CD14-positive monocyte (primary cell): ENCODE results near the gene SCGB1D2. TPM values are rescaled to one million over a fixed set of nuclear protein-coding genes. Genes with fewer than 3 reads are reported as not detected.

Source experiments
- DNase-seq, 3 donors: peaks; one replicate each; pipeline ENCODE4 v3.0.0-alpha.2; 2011 to 2022
- H2AFZ ChIP-seq: 2 replicates; pipeline ENCODE4 v1.6.0; 2012; ENCODE audit warnings: mild to moderate bottlenecking, low read depth, low read length, inconsistent platforms; ENCODE audit not compliant: insufficient read depth, poor library complexity, severe bottlenecking
- H3K27ac ChIP-seq, 2 donors: 1 replicate in 1 of 2; 2 replicates in 1 of 2; pipeline ENCODE4 v1.5.1; 2012 to 2013; ENCODE audit warnings: low read length in 2 of 2, control low read depth in 1 of 2, inconsistent platforms in 1 of 2, low read depth in 1 of 2, mild to moderate bottlenecking in 1 of 2
- H3K27me3 ChIP-seq, 2 donors: one replicate each; pipeline versions ENCODE4 v1.6.0 to v1.6.1; 2011 to 2013; ENCODE audit warnings: low read length in 2 of 2; ENCODE audit not compliant: control insufficient read depth in 2 of 2, insufficient read depth in 2 of 2
- H3K36me3 ChIP-seq, 2 donors: replicated peaks in 1 of 2; 1 replicate in 1 of 2; 2 replicates in 1 of 2; pipeline versions ENCODE4 v1.5.1 to v1.6.1; 2012 to 2013; ENCODE audit warnings: low read length in 2 of 2, control low read depth in 1 of 2, inconsistent platforms in 1 of 2, mild to moderate bottlenecking in 1 of 2; ENCODE audit not compliant: insufficient read depth in 2 of 2, control insufficient read depth in 1 of 2
- H3K4me1 ChIP-seq, 2 donors: 1 replicate in 1 of 2; 2 replicates in 1 of 2; pipeline versions ENCODE4 v1.5.1 to v1.6.1; 2012 to 2013; ENCODE audit warnings: low read length in 2 of 2, control low read depth in 1 of 2, inconsistent platforms in 1 of 2, mild to moderate bottlenecking in 1 of 2, moderate library complexity in 1 of 2; ENCODE audit not compliant: insufficient read depth in 2 of 2, control insufficient read depth in 1 of 2
- H3K4me2 ChIP-seq: replicated peaks from 2 replicates; pipeline ENCODE3; 2012; ENCODE audit warnings: low read length, moderate library complexity, mild to moderate bottlenecking; ENCODE audit not compliant: poor library complexity, severe bottlenecking; ENCODE audit errors: extremely low read depth
- H3K4me3 ChIP-seq, 3 experiments: fragments of 200-600 bp in 1 of 3; sonication (generic) in 1 of 3; replicated peaks in 1 of 3; 1 replicate in 2 of 3; 2 replicates in 1 of 3; pipeline ENCODE4 v1.5.1; 2011 to 2013; ENCODE audit warnings: low read length in 3 of 3, mild to moderate bottlenecking in 3 of 3, control low read depth in 2 of 3, low read depth in 2 of 3, inconsistent platforms in 1 of 3, moderate library complexity in 1 of 3
- H3K79me2 ChIP-seq: 2 replicates; pipeline ENCODE4 v1.6.0; 2012; ENCODE audit warnings: mild to moderate bottlenecking, control low read depth, inconsistent platforms, low read length, moderate library complexity; ENCODE audit not compliant: insufficient read depth
- H3K9ac ChIP-seq: 2 replicates; pipeline ENCODE4 v1.6.0; 2017; ENCODE audit warnings: low read length, mild to moderate bottlenecking; ENCODE audit not compliant: insufficient read depth, poor library complexity, severe bottlenecking
- H3K9me3 ChIP-seq, 2 donors: replicated peaks in 1 of 2; 1 replicate in 1 of 2; 2 replicates in 1 of 2; pipeline versions ENCODE4 v1.5.1 to v1.6.1; 2012 to 2013; ENCODE audit warnings: low read length in 2 of 2, control low read depth in 1 of 2; ENCODE audit not compliant: control insufficient read depth in 1 of 2, insufficient read depth in 1 of 2
- H4K20me1 ChIP-seq: 2 replicates; pipeline ENCODE4 v1.6.0; 2012; ENCODE audit warnings: mild to moderate bottlenecking, low read length, control low read depth, moderate library complexity; ENCODE audit not compliant: insufficient read depth
- H3K27ac Mint-ChIP-seq, 7 donors: one replicate each; pipeline ENCODE4 v1.8.0; 2020; ENCODE audit warnings: mild to moderate bottlenecking in 7 of 7, mixed read lengths in 7 of 7, moderate library complexity in 6 of 7, inconsistent platforms in 2 of 7
- H3K27me3 Mint-ChIP-seq, 3 donors: one replicate each; pipeline ENCODE4 v1.8.0; 2021 to 2022; ENCODE audit warnings: low read depth in 3 of 3, mild to moderate bottlenecking in 3 of 3, mixed read lengths in 3 of 3, moderate library complexity in 3 of 3, inconsistent platforms in 1 of 3
- H3K36me3 Mint-ChIP-seq, 2 donors: one replicate each; pipeline ENCODE4 v1.8.0; 2020; ENCODE audit warnings: mixed read lengths in 2 of 2, inconsistent platforms in 1 of 2, mild to moderate bottlenecking in 1 of 2
- H3K4me1 Mint-ChIP-seq: one replicate; pipeline ENCODE4 v1.8.0; 2020; ENCODE audit warnings: mild to moderate bottlenecking, mixed read lengths
- H3K4me3 Mint-ChIP-seq, 2 donors: one replicate each; pipeline ENCODE4 v1.8.0; 2020; ENCODE audit warnings: mild to moderate bottlenecking in 2 of 2, mixed read lengths in 2 of 2, moderate library complexity in 1 of 2
- H3K9me3 Mint-ChIP-seq, 7 donors: one replicate each; pipeline ENCODE4 v1.8.0; 2020 to 2022; ENCODE audit warnings: mixed read lengths in 7 of 7, mild to moderate bottlenecking in 6 of 7, moderate library complexity in 6 of 7, inconsistent platforms in 2 of 7
- WGBS: methylation state at CpG from one replicate; pipeline ENCODE4 v1.1.5; 2013; ENCODE audit warnings: missing lambda C conversion rate; ENCODE audit not compliant: insufficient coverage; 5-methylcytosine and 5-hydroxymethylcytosine counted together
- intact Hi-C, 2 donors: fragments of 100-400 bp; cut with micrococcal nuclease; formaldehyde crosslinking; loops; one replicate each; pipeline versions ENCODE4 v1.15.0 to v1.15.1; 2023
- polyA plus RNA-seq, 3 donors: library from polyadenylated mRNA; depleted of rRNA in 1 of 3; unstranded in 2 of 3; stranded (reverse) in 1 of 3; fragments of 300-500 nt in 2 of 3; fragments of >200 nt in 1 of 3; fragmentation: Illumina TruSeq in 2 of 3; gene quantifications; 1 replicate in 2 of 3; 2 replicates in 1 of 3; pipeline ENCODE4 v1.2.3, GENCODE V29; 2012 to 2021
- TF ChIP-seq, protein P1 (sequence below): fragments of 200-600 bp; IDR thresholded peaks from one replicate; pipeline ENCODE4 v1.8.0; 2022; ENCODE audit warnings: antibody characterized with exemption, mild to moderate bottlenecking

Gene SCGB1D2
- polyA plus RNA-seq, 3 donors: not detected

- intact Hi-C loops: no loop called here
These were observed 31.8 kb downstream of the SCGB1D2 start for GRCh38 chr11:62273789-62274275.

DNA sequence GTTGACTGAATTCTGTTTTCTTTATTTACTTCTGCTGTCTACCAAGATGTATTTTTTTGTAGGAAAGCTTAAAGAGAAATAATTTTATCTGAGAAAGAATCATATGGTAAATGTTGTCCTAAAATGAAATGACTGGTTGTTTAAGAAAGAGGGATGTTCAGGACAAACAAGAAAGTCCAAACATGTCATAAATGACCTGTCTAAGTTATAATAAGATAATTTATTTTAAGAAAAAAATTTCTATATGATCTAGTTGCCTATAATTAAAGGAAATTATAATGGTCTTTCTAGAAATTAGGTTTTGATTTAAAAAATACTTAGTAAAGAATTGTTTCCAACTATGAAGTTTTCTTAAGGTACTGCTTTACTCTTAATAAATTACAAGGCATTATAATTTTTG is 38.4 kb downstream of the SCGB1D2 start:
- peaks cover 0 to 8% (median 6%) of the 10 kb centered on the region in 7 donors for H3K9me3 Mint-ChIP-seq
- no peak overlapping the region for H2AFZ ChIP-seq
- peaks cover 0 to 15% (median 6%) of the 10 kb centered on the region in 3 donors for H3K27me3 Mint-ChIP-seq
- peaks cover 0 to 4% of the 10 kb centered on the region in 2 donors for H3K27me3 ChIP-seq
- H3K79me2 ChIP-seq: no peaks in the 10 kb centered on the region
- H3K9ac ChIP-seq: no peak overlapping the region
- no peaks in the 10 kb centered on the region for H3K4me1 ChIP-seq
- H3K27ac ChIP-seq: no peak overlapping the region
- no peak for DNase-seq
- intact Hi-C loops: no loop called here
- no peak overlapping the region for H3K4me2 ChIP-seq
- TF ChIP-seq, protein P1, sequence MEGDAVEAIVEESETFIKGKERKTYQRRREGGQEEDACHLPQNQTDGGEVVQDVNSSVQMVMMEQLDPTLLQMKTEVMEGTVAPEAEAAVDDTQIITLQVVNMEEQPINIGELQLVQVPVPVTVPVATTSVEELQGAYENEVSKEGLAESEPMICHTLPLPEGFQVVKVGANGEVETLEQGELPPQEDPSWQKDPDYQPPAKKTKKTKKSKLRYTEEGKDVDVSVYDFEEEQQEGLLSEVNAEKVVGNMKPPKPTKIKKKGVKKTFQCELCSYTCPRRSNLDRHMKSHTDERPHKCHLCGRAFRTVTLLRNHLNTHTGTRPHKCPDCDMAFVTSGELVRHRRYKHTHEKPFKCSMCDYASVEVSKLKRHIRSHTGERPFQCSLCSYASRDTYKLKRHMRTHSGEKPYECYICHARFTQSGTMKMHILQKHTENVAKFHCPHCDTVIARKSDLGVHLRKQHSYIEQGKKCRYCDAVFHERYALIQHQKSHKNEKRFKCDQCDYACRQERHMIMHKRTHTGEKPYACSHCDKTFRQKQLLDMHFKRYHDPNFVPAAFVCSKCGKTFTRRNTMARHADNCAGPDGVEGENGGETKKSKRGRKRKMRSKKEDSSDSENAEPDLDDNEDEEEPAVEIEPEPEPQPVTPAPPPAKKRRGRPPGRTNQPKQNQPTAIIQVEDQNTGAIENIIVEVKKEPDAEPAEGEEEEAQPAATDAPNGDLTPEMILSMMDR: no peak
- no peak overlapping the region for H3K4me3 ChIP-seq
- H3K36me3 ChIP-seq: no peaks in the 10 kb centered on the region
- H3K4me3 Mint-ChIP-seq: no peak overlapping the region
- H3K4me1 Mint-ChIP-seq: no peaks in the 10 kb centered on the region
- H4K20me1 ChIP-seq: no peaks in the 10 kb centered on the region
- H3K9me3 ChIP-seq: no peaks in the 10 kb centered on the region
- H3K36me3 Mint-ChIP-seq: no peaks in the 10 kb centered on the region
- H3K27ac Mint-ChIP-seq: no peak overlapping the region

More at GRCh38 chr11:62273789-62274275, 31.8 kb downstream of the SCGB1D2 start:
- Histone ChIP-seq H4K20me1 (no peaks in the 10 kb centered on the region), H3K27me3 (peaks cover 3% of the 10 kb centered on the region in 2 donors), H3K79me2 (no peaks in the 10 kb centered on the region), H3K4me1 (no peaks in the 10 kb centered on the region), H3K36me3 (no peaks in the 10 kb centered on the region), H2AFZ (no peak overlapping the region), H3K9ac (no peak overlapping the region), H3K4me3 (no peak overlapping the region), H3K9me3 (no peaks in the 10 kb centered on the region), H3K4me2 (no peak overlapping the region), H3K27ac (no peak overlapping the region)
- no peaks in the 10 kb centered on the region for H3K4me1 Mint-ChIP-seq
- no peaks in the 10 kb centered on the region for H3K36me3 Mint-ChIP-seq
- DNase-seq: no peak
- no peak overlapping the region for H3K4me3 Mint-ChIP-seq
- TF ChIP-seq, protein P1: no peak
- H3K27ac Mint-ChIP-seq: peak overlapping the region in 1 of 7 donors; percentile 43
- peaks cover 3 to 21% (median 13%) of the 10 kb centered on the region in 3 donors for H3K27me3 Mint-ChIP-seq
- WGBS: no CpG with 5 or more reads among the region's 7 CpGs
- H3K9me3 Mint-ChIP-seq: no peaks in the 10 kb centered on the region

Other genes with a start within 250 kb of the SCGB1D2 start
- 1 to 10 TPM in 2 of 3 donors, under 1 TPM in 1; 0.75 to 7.0 (median 1.0) TPM for gene INCENP, start 118.2 kb upstream of the SCGB1D2 start, polyA plus RNA-seq
- not detected for gene SCGB1D1, start 52.0 kb upstream of the SCGB1D2 start, polyA plus RNA-seq
- gene SCGB2A1, start 33.6 kb upstream of the SCGB1D2 start, polyA plus RNA-seq: not detected
- not detected for gene SCGB2A2, start 27.9 kb downstream of the SCGB1D2 start, polyA plus RNA-seq
- not detected for gene SCGB1D4, start 56.8 kb downstream of the SCGB1D2 start, polyA plus RNA-seq
- gene ASRGL1, start 95.2 kb downstream of the SCGB1D2 start, polyA plus RNA-seq: 10 to 100 TPM; 22.3 to 57.8 (median 50.6) TPM
- not detected for gene SCGB1A1, start 176.8 kb downstream of the SCGB1D2 start, polyA plus RNA-seq